H9 (cell line): ENCODE results near the gene CFAP54. TPM values are rescaled to one million over a fixed set of nuclear protein-coding genes. Genes with fewer than 3 reads are reported as not detected.

Experiments
- DNase-seq: peaks from one replicate; pipeline ENCODE4 v3.0.0-alpha.2; 2017
- H2AFZ ChIP-seq: one replicate; pipeline ENCODE4 v1.6.1; 2013; ENCODE audit warnings: mild to moderate bottlenecking, low read length, control low read depth, moderate library complexity
- H2AK5ac ChIP-seq: 2 replicates; pipeline ENCODE4 v1.6.1; 2013; ENCODE audit warnings: low read length, control low read depth, mixed read lengths; ENCODE audit not compliant: insufficient read length
- H2BK120ac ChIP-seq: one replicate; pipeline ENCODE4 v1.6.1; 2013; ENCODE audit warnings: low read depth, mild to moderate bottlenecking, low read length, control low read depth, inconsistent platforms; ENCODE audit not compliant: poor library complexity, severe bottlenecking
- H2BK12ac ChIP-seq: 2 replicates; pipeline ENCODE4 v1.6.1; 2013; ENCODE audit warnings: low read length, control low read depth, mixed read lengths, low read depth; ENCODE audit not compliant: insufficient read length
- H2BK15ac ChIP-seq: 2 replicates; pipeline ENCODE4 v1.6.1; 2013; ENCODE audit warnings: low read depth, low read length, control low read depth
- H2BK20ac ChIP-seq: one replicate; pipeline ENCODE4 v1.6.1; 2013; ENCODE audit warnings: low read depth, mild to moderate bottlenecking, low read length, control low read depth, inconsistent platforms; ENCODE audit not compliant: poor library complexity, severe bottlenecking
- H2BK5ac ChIP-seq: 2 replicates; pipeline ENCODE4 v1.6.1; 2013; ENCODE audit warnings: low read length, control low read depth, mixed read lengths; ENCODE audit not compliant: insufficient read length
- H3K14ac ChIP-seq: 2 replicates; pipeline ENCODE4 v1.6.1; 2013; ENCODE audit warnings: low read length, control low read depth; ENCODE audit not compliant: insufficient read depth
- H3K18ac ChIP-seq: 2 replicates; pipeline ENCODE4 v1.6.1; 2013; ENCODE audit warnings: low read depth, mild to moderate bottlenecking, mixed read lengths, low read length, control low read depth; ENCODE audit not compliant: insufficient read length
- H3K23ac ChIP-seq: 2 replicates; pipeline ENCODE4 v1.6.1; 2013; ENCODE audit warnings: low read length, control low read depth, mixed read lengths, low read depth; ENCODE audit not compliant: insufficient read length
- H3K23me2 ChIP-seq: 2 replicates; pipeline ENCODE4 v1.6.1; 2013; ENCODE audit warnings: low read depth, mild to moderate bottlenecking, mixed read lengths, low read length, control low read depth; ENCODE audit not compliant: insufficient read length, poor library complexity, severe bottlenecking
- H3K27ac ChIP-seq: 2 replicates; pipeline ENCODE4 v1.5.1; 2013; ENCODE audit warnings: low read length, control low read depth, mixed read lengths, low read depth; ENCODE audit not compliant: insufficient read length
- H3K27me3 ChIP-seq: 2 replicates; pipeline ENCODE4 v1.6.1; 2013; ENCODE audit warnings: low read length, control low read depth, inconsistent platforms; ENCODE audit not compliant: insufficient read depth
- H3K4ac ChIP-seq: 2 replicates; pipeline ENCODE4 v1.6.1; 2013; ENCODE audit warnings: low read depth, mild to moderate bottlenecking, control low read depth, inconsistent platforms, low read length, moderate library complexity
- H3K4me1 ChIP-seq: 2 replicates; pipeline ENCODE4 v1.6.1; 2013; ENCODE audit warnings: low read length, control low read depth, inconsistent platforms; ENCODE audit not compliant: insufficient read depth
- H3K4me2 ChIP-seq: 2 replicates; pipeline ENCODE4 v1.6.1; 2013; ENCODE audit warnings: low read length, control low read depth, mixed read lengths; ENCODE audit not compliant: insufficient read length, insufficient read depth
- H3K56ac ChIP-seq: 2 replicates; pipeline ENCODE4 v1.6.1; 2013; ENCODE audit warnings: low read depth, mild to moderate bottlenecking, mixed read lengths, low read length, control low read depth; ENCODE audit not compliant: insufficient read length
- H3K79me1 ChIP-seq: 2 replicates; pipeline ENCODE4 v1.6.1; 2013; ENCODE audit warnings: low read depth, mild to moderate bottlenecking, moderate library complexity, low read length, control low read depth, inconsistent platforms; ENCODE audit not compliant: insufficient read depth, poor library complexity, severe bottlenecking
- H3K79me2 ChIP-seq: 2 replicates; pipeline ENCODE4 v1.6.1; 2013; ENCODE audit warnings: low read length, control low read depth, inconsistent platforms; ENCODE audit not compliant: insufficient read depth
- H3K9ac ChIP-seq: 2 replicates; pipeline ENCODE4 v1.6.1; 2013; ENCODE audit warnings: low read length, control low read depth, mixed read lengths; ENCODE audit not compliant: insufficient read length; ENCODE audit errors: extremely low read depth
- H3K9me3 ChIP-seq: one replicate; pipeline ENCODE4 v1.6.1; 2013; ENCODE audit warnings: low read depth, low read length, inconsistent platforms; ENCODE audit not compliant: control insufficient read depth
- H3T11ph ChIP-seq: one replicate; pipeline ENCODE4 v1.6.1; 2013; ENCODE audit warnings: mild to moderate bottlenecking, low read length, control low read depth, inconsistent platforms
- H4K20me1 ChIP-seq: one replicate; pipeline ENCODE4 v1.6.1; 2013; ENCODE audit not compliant: control insufficient read depth, insufficient read length, insufficient read depth
- H4K5ac ChIP-seq: 2 replicates; pipeline ENCODE4 v1.6.1; 2013; ENCODE audit warnings: low read depth, mild to moderate bottlenecking, mixed read lengths, low read length, control low read depth; ENCODE audit not compliant: insufficient read length
- H4K8ac ChIP-seq: replicated peaks from 2 replicates; pipeline ENCODE4 v1.6.1; 2013; ENCODE audit warnings: low read length, control low read depth, mixed read lengths, low read depth; ENCODE audit not compliant: insufficient read length
- H4K91ac ChIP-seq: 2 replicates; pipeline ENCODE4 v1.6.1; 2013; ENCODE audit warnings: low read depth, mild to moderate bottlenecking, moderate library complexity, mixed read lengths, low read length, control low read depth; ENCODE audit not compliant: insufficient read length
- H3K27ac Mint-ChIP-seq, 3 experiments: 2 replicates in 2 of 3; 3 replicates in 1 of 3; pipeline ENCODE4 v1.8.0; 2020 to 2021; ENCODE audit warnings: mixed read lengths in 3 of 3, mild to moderate bottlenecking in 1 of 3, moderate library complexity in 1 of 3
- H3K27me3 Mint-ChIP-seq: 2 replicates; pipeline ENCODE4 v1.8.0; 2021; ENCODE audit warnings: low read depth, mild to moderate bottlenecking, moderate library complexity, mixed read lengths
- H3K36me3 Mint-ChIP-seq, 3 experiments: 2 replicates in 2 of 3; 3 replicates in 1 of 3; pipeline ENCODE4 v1.8.0; 2020 to 2021; ENCODE audit warnings: low read depth in 3 of 3, mixed read lengths in 3 of 3; ENCODE audit not compliant: insufficient read depth in 1 of 3
- H3K4me1 Mint-ChIP-seq, 2 experiments: 2 replicates each; pipeline ENCODE4 v1.8.0; 2020; ENCODE audit warnings: mixed read lengths in 2 of 2
- H3K4me3 Mint-ChIP-seq, 2 experiments: 2 replicates in 1 of 2; 3 replicates in 1 of 2; pipeline ENCODE4 v1.8.0; 2020 to 2021; ENCODE audit warnings: mild to moderate bottlenecking in 2 of 2, mixed read lengths in 2 of 2, moderate library complexity in 1 of 2
- H3K9me3 Mint-ChIP-seq, 2 experiments: 2 replicates in 1 of 2; 3 replicates in 1 of 2; pipeline ENCODE4 v1.8.0; 2020; ENCODE audit warnings: mild to moderate bottlenecking in 2 of 2, mixed read lengths in 2 of 2, moderate library complexity in 1 of 2
- CTCF ChIP-seq: fragments of 200-600 bp; sonication (generic); conservative IDR thresholded peaks from 3 replicates; pipeline ENCODE4 v1.8.0; 2021; ENCODE audit warnings: antibody characterized with exemption, mild to moderate bottlenecking
- WGBS: extraction: QIAGEN DNeasy Blood & Tissue Kit; methylation state at CpG from one replicate; pipeline ENCODE4 v1.1.7; 2013; ENCODE audit warnings: missing lambda C conversion rate, low lambda C conversion rate, mixed read lengths; ENCODE audit not compliant: insufficient read length; ENCODE audit errors: extremely low coverage; 5-methylcytosine and 5-hydroxymethylcytosine counted together
- total RNA-seq: library from RNA; stranded (reverse); gene quantifications from 2 replicates; pipeline ENCODE4 v1.2.1, GENCODE V29; 2021

Gene CFAP54
- total RNA-seq, 1 experiment from 2014 or later = 0.24 TPM

GRCh38 chr12:96698965-96699364 is 209.6 kb downstream of the CFAP54 start:
- H4K91ac ChIP-seq = no peak overlapping the region

More at GRCh38 chr12:96698965-96699364, 209.6 kb downstream of the CFAP54 start:
- H3K14ac ChIP-seq = no peak overlapping the region
- no peak overlapping the region for H2BK15ac ChIP-seq
- no peaks in the 10 kb centered on the region for H3K27me3 ChIP-seq
- H3K9ac ChIP-seq = no peak overlapping the region
- no peaks in the 10 kb centered on the region for H3K9me3 ChIP-seq
- H3K79me1 ChIP-seq = no peaks in the 10 kb centered on the region
- no peak overlapping the region for H3K4ac ChIP-seq
- H2BK20ac ChIP-seq = no peak overlapping the region
- Mint-ChIP-seq H3K4me1 (no peaks in the 10 kb centered on the region), H3K27ac (no peak overlapping the region), H3K36me3 (no peaks in the 10 kb centered on the region; a peak in 1 of 7 replicates), H3K9me3 (no peaks in the 10 kb centered on the region), H3K27me3 (no peaks in the 10 kb centered on the region; the same call in none of the 2 replicates), H3K4me3 (no peak overlapping the region)
- H3K4me2 ChIP-seq = no peak overlapping the region
- no peak overlapping the region for H3T11ph ChIP-seq
- H3K18ac ChIP-seq = no peak overlapping the region
- no peak overlapping the region for H3K56ac ChIP-seq
- no peak overlapping the region for H2AK5ac ChIP-seq
- H4K8ac ChIP-seq = no peak overlapping the region
- no peak for DNase-seq
- no peaks in the 10 kb centered on the region for H3K4me1 ChIP-seq
- no peak for TF ChIP-seq CTCF
- no peak overlapping the region for H2BK5ac ChIP-seq
- H2BK120ac ChIP-seq = no peak overlapping the region
- WGBS = no CpG with 5 or more reads among the region's 8 CpGs
- H4K20me1 ChIP-seq = no peaks in the 10 kb centered on the region
- no peaks in the 10 kb centered on the region for H3K79me2 ChIP-seq
- H4K5ac ChIP-seq = no peak overlapping the region
- no peak overlapping the region for H3K27ac ChIP-seq
- no peak overlapping the region for H3K23ac ChIP-seq
- H2BK12ac ChIP-seq = no peak overlapping the region
- no peaks in the 10 kb centered on the region for H3K23me2 ChIP-seq
- H2AFZ ChIP-seq = no peak overlapping the region
